HG02763 (cell line): Measurements from ENCODE around the gene RYR2.

Experiments used
- ATAC-seq: cut with Tn5 transposase; IDR thresholded peaks from one replicate; pipeline ENCODE4 v1.9.1; 2021; ENCODE audit warnings: mild to moderate bottlenecking, moderate library complexity; ENCODE audit not compliant: unreplicated experiment

Gene RYR2

DNA sequence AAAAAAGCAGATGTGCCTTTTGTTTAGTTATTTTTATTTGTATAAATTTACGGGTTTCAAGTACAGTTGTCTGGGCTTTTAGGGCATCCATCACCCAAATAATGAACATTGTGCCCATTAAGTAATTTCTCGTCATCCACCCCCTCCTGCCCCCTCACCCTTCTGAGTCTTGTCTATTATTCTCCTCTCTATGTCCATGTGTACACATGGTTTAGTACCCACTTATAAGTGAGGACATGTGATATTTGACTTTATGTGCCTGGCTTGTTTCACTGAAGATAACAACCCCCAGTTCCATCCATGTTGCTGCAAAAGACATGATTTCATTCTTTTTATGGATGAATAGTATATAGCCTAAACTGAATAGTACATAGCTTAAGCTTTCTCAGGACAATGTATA lies 659.5 kb downstream of the RYR2 start:
- ATAC-seq, result no peak

- no peak for ATAC-seq
These were observed 660.2 kb downstream of the RYR2 start for GRCh38 chr1:237702161-237702560.

- no peak for ATAC-seq
These were observed 663.5 kb downstream of the RYR2 start for GRCh38 chr1:237705462-237705861.

DNA sequence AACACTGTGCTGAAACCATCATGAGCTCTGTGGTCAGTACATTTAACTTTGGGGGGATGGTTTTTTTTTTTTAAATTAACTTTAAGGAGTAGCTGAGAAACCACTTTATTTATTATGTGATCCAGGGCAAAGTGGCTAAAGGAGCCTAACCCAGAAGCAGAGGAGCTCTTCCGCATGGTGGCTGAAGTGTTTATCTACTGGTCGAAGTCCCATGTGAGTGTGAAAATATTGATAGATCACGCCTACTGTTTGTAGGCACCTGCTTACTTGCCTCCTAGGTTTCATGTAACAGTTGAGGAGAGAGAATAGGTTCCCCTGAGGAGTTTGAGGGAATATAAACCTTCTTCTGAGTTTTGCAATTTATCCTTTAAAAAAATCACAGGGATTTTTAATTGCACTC lies 667.4 kb downstream of the RYR2 start:
- ATAC-seq, result no peak

DNA sequence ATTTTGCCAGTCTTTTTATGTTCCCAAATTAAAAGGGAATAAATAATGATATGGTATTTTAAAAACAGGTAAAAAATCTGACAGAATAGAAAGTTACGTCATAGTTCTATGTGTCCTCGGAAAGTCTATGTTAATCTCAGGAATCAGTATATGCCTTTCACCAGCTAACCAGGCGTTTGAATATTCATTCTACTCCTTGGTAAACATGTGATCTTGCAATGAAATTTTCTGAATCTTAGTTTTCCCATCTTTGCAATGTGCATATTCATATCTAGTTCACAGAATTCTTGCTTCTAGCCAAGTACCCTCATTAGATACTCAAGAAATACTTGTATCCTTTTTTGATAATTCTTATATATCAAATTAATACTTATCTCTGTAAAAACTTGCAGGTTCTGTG lies 669.3 kb downstream of the RYR2 start:
- no peak for ATAC-seq

DNA sequence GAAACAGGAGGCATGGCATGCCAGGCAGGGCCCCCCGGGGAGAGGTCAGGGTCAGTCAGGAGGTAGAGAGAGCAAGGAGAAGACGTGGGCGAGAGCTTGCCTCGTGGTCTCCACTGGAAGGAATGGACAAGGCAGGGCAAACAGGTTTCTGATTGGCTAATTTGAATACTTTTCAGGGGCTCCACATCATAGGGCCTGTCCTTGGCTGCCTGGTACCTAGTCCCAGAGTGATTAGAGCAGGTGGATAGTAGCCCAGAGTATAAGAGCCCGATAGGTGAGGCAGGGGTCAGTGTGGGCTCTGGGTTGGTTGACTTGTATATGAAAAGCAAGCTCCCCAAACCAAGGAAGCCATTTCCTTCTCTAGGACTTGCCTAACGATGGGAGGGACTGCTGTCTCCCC lies 670.1 kb downstream of the RYR2 start:
- no peak for ATAC-seq

DNA sequence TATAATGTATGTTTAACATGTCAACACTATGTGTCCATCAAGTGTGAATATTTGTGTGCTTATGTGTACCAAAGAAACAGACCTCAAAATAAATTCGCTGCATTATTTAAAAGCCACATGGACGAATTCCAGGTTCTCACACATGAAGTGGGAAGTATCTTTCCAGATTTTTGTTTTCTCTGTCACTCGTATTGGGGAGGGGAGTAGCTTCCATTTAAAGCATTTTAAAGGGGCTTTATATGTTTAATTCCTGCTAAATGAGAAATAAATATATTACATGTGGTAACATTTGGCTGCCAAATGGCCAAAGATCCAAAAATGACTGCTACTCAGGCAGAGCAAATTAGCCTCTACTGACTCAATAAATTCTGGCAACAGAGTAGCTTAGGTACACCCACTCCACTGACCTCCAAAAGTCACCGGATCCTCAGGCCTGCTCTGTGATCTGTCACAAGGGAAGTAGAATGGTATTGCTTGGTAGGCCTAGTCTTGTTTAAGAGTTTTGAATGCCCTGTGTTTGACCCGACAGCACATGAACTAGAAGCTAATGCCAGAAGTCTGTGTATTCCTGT lies 670.7 kb downstream of the RYR2 start:
- no peak for ATAC-seq

- no peak for ATAC-seq
These were observed 671.9 kb downstream of the RYR2 start for GRCh38 chr1:237713916-237714315.

GRCh38 chr1:237717106-237717505 lies 675.1 kb downstream of the RYR2 start:
- ATAC-seq, result no peak

DNA sequence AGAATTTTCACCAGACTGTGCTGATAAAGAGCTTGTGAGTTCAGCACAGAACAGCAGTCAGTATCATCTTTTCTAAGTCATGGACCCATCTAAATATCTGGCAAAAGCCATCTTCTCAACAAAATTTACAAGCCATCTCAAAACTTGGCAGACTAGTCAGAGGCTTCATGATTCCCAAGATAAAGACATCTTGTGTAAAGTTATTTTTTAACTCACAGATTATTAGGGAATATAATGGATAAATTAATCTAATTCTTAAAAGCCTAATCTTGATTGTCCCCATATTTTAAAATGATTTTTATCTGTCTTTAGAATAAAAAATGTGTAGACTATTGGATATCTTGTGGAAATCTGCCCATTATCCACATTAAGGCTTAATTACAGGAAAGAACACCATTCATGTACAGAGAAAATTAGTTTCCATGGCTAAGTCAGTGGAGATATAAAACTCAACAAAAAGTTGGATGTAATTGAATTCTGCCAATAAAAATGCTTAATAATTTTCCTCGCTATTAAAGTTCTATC lies 688.9 kb downstream of the RYR2 start:
- no peak for ATAC-seq

DNA sequence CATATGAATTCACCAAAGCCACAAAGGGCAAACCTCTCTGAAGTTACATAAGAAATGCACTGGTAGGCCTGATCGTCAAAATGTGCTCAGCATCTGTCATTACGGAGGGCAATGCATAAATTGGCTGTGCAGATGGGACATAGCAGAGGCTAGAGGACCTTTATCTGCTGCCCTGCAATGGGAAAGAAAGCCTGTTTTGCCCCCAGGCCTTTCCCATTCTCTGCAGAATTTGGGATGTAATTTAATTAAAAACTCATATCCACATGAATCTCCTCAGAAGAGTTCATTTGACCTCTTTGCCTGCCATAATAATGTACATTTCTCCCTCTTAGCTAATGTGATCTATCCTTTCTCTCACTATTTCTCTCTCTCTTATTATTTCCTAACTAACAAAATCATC lies 690.7 kb downstream of the RYR2 start:
- no peak for ATAC-seq

- ATAC-seq, result no peak
These were observed 694.5 kb downstream of the RYR2 start for GRCh38 chr1:237736372-237737029.

DNA sequence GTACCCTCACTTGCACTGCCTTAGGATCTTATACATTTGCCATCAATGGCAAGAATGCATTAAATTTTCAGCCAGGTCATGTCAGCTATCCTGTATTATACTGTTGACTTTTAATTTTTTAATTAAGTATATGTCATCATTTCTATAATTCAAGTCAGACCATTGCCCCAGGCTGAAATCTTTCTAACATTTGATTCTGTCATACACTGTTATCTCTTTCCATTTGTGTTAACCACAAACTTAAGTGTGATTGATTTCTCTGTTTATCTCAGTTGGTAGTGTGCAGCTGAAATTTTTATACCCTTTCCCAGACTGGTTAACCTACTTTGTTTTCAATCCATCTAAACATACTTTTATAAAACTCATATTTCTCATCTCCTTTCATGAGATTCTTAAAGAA lies 695.5 kb downstream of the RYR2 start:
- ATAC-seq, result no peak

- no peak for ATAC-seq
These were observed 696.1 kb downstream of the RYR2 start for GRCh38 chr1:237737938-237738610.

DNA sequence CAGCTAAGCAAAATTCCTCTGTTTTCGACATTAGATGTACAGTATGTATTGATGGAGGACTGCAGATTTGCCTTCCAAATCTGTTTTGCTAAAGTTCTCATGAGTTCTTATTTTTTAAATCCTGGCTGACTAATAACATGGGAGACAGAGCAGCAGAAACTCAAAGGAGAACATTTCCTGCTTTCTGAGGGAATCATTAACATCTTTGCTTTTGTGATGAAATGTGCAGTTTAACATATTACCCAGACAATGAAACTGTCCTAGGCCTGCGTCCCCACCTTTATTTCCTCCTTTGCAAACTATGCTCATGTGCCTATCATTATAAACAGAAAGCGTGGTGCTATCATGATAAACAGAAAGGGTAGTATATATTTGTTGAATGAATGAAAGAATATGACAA lies 698.9 kb downstream of the RYR2 start:
- ATAC-seq, result no peak

- no peak for ATAC-seq
These were observed 703.6 kb downstream of the RYR2 start for GRCh38 chr1:237745545-237745944.

DNA sequence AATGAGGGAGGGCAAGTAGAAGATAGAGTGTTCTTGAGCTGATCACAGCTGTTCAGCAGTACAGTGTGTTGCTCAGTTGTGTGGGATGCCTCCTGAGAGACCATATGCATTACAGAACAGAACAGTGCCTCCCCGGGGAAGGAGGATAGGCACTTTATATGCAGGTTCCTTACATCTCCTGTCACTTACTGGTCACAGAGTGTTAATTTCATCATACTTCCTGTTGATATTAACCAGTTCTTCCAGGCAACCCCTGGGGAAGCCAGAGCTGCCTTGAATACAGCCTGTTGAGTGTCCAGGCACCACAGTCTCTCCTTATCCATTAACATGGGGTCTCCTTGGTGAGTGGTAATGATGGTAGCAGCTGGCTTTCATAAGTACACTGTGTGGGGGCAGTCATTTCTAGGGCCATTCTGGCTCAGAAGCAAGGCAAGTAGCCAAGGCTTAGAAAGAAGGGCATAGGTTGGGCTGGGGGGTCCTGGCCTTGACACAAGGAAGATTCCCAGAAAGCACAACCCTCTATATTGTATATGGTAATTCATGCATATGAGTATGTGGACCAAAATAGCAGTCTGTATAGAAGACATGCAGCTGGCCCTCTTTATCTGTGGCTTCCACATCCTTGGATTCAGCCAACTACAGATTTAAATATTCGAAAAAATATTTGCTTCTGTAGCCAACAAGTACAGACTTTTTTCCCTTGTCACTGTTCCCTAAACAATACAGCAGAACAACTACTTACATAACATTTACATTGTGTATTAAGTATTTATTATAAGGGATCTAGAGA lies 706.4 kb downstream of the RYR2 start:
- no peak for ATAC-seq

GRCh38 chr1:237749122-237749521 lies 707.1 kb downstream of the RYR2 start:
- ATAC-seq, result no peak

GRCh38 chr1:237751090-237751489 lies 709.1 kb downstream of the RYR2 start:
- no peak for ATAC-seq

- ATAC-seq, result no peak
These were observed 712.6 kb downstream of the RYR2 start for GRCh38 chr1:237754627-237755026.

GRCh38 chr1:237756304-237756967 lies 714.5 kb downstream of the RYR2 start:
- ATAC-seq, result no peak
